A549 (cell line): Measurements from ENCODE around the gene SELENOP. TPM values are rescaled to one million over a fixed set of nuclear protein-coding genes. Genes with fewer than 3 reads are reported as not detected.

Experiments
- ATAC-seq, 2 experiments: fragments of 200-7000 bp in 1 of 2; fragments of >200 bp in 1 of 2; cut with Nextera tagmentation in 1 of 2; cut with Tn5 transposase in 1 of 2; 3 replicates each; pipeline versions ENCODE4 v1.8.0 to v1.9.1; 2018 to 2020; ENCODE audit warnings: mild to moderate bottlenecking in 1 of 2, moderate library complexity in 1 of 2
- CTCF ChIA-PET: fragments of 300-600 bp; sonication (Branson Sonifier 250); formaldehyde crosslinking; extraction: SDS; loops from one replicate; lab custom pipeline; 2021; ENCODE audit warnings: antibody characterized with exemption, inconsistent platforms; lab: Yijun Ruan, JAX
- POLR2A ChIA-PET: fragments of 350-600 bp; formaldehyde crosslinking; extraction: SDS; loops from one replicate; lab custom pipeline; 2021; ENCODE audit warnings: antibody characterized with exemption, inconsistent platforms; lab: Yijun Ruan, JAX
- DNase-seq, 2 experiments: peaks; one replicate each; pipeline versions ENCODE4 v3.0.0 to v3.0.0-alpha.2; 2011 to 2016; ENCODE audit warnings: low read depth in 1 of 2, low spot score in 1 of 2
- FAIRE-seq: peaks from 2 replicates; lab custom pipeline; 2011; peaks lifted over from hg19 to GRCh38; lab: Jason Lieb, UNC
- H3K27ac ChIP-seq, 2 experiments: fragments of >200 bp; sonication (Bioruptor Twin); formaldehyde crosslinking; 3 replicates each; pipeline ENCODE4 v1.5.1; 2016 to 2017
- H3K4me1 ChIP-seq: fragments of >200 bp; sonication (Bioruptor Twin); formaldehyde crosslinking; 3 replicates; pipeline ENCODE4 v1.6.1; 2016
- H3K4me2 ChIP-seq: fragments of >200 bp; sonication (Bioruptor Twin); formaldehyde crosslinking; 3 replicates; pipeline ENCODE4 v1.6.1; 2016
- H3K4me3 ChIP-seq: fragments of >200 bp; sonication (Bioruptor Twin); formaldehyde crosslinking; 3 replicates; pipeline ENCODE4 v1.5.1; 2016
- H3K9me3 ChIP-seq: fragments of >200 bp; sonication (Bioruptor Twin); formaldehyde crosslinking; 3 replicates; pipeline ENCODE4 v1.6.1; 2016
- CHD4 ChIP-seq: fragments of 200-600 bp; sonication (generic); IDR thresholded peaks from 2 replicates; pipeline ENCODE4 v1.6.1; 2016; ENCODE audit warnings: antibody characterized with exemption, mild to moderate bottlenecking, borderline replicate concordance
- EP300 ChIP-seq, 2 experiments: fragments of >200 bp; sonication (Bioruptor Twin); formaldehyde crosslinking; IDR thresholded peaks; 2 replicates in 1 of 2; 3 replicates in 1 of 2; pipeline ENCODE4 v1.6.1; 2016 to 2017
- ESRRA ChIP-seq: fragments of 150-350 bp; IDR thresholded peaks from 2 replicates; pipeline ENCODE4 v1.6.1; 2014; ENCODE audit warnings: mild to moderate bottlenecking, low read length, borderline replicate concordance
- HEYL ChIP-seq: fragments of 250-450 bp; sonication (Bioruptor Pico); IDR thresholded peaks from 2 replicates; pipeline ENCODE4 v1.8.0; 2021; ENCODE audit warnings: mild to moderate bottlenecking, moderate library complexity
- JUNB ChIP-seq: fragments of >200 bp; sonication (Bioruptor Twin); formaldehyde crosslinking; IDR thresholded peaks from 2 replicates; pipeline ENCODE4 v1.6.1; 2016
- KDM1A ChIP-seq: fragments of 200-600 bp; sonication (generic); IDR thresholded peaks from 2 replicates; pipeline ENCODE4 v1.6.1; 2016; ENCODE audit warnings: low read depth, mild to moderate bottlenecking
- KDM5A ChIP-seq: fragments of 200-600 bp; sonication (generic); IDR thresholded peaks from 2 replicates; pipeline ENCODE4 v1.6.1; 2016; ENCODE audit warnings: antibody characterized with exemption, mild to moderate bottlenecking
- MAFK ChIP-seq: fragments of 450-650 bp; IDR thresholded peaks from 2 replicates; pipeline ENCODE4 v1.6.1; 2014; ENCODE audit not compliant: partially characterized antibody
- MAZ ChIP-seq: fragments of 150-350 bp; IDR thresholded peaks from 2 replicates; pipeline ENCODE4 v1.6.1; 2014; ENCODE audit warnings: antibody characterized with exemption, low read depth, low read length, borderline replicate concordance
- MYC ChIP-seq: IDR thresholded peaks from 2 replicates; pipeline ENCODE4 v1.6.1; 2012; ENCODE audit warnings: mild to moderate bottlenecking, inconsistent platforms, low read length, improper control_type of control experiment, borderline replicate concordance
- NPAS2 ChIP-seq: fragments of 250-450 bp; sonication (Bioruptor Pico); IDR thresholded peaks from 2 replicates; pipeline ENCODE4 v1.8.0; 2022; ENCODE audit warnings: mild to moderate bottlenecking, moderate library complexity, borderline replicate concordance
- POLR2AphosphoS2 ChIP-seq: conservative IDR thresholded peaks from 2 replicates; pipeline ENCODE4 v1.6.1; 2012; ENCODE audit warnings: low read length, improper control_type of control experiment, inconsistent platforms
- RAD21 ChIP-seq, 2 experiments: fragments of >200 bp in 1 of 2; sonication (Bioruptor Twin) in 1 of 2; formaldehyde crosslinking in 1 of 2; IDR thresholded peaks in 1 of 2; conservative IDR thresholded peaks in 1 of 2; 2 replicates in 1 of 2; 3 replicates in 1 of 2; pipeline ENCODE4 v1.6.1; 2012 to 2018; ENCODE audit warnings: inconsistent platforms in 1 of 2
- RFX5 ChIP-seq: fragments of 450-650 bp; IDR thresholded peaks from 2 replicates; pipeline ENCODE4 v1.7.1; 2014; ENCODE audit warnings: antibody characterized with exemption, mild to moderate bottlenecking, moderate library complexity
- TP53 ChIP-seq: fragments of 250-450 bp; sonication (Bioruptor Pico); IDR thresholded peaks from 2 replicates; pipeline ENCODE4 v1.5.0; 2021; ENCODE audit warnings: mild to moderate bottlenecking, moderate library complexity
- ZFP36 ChIP-seq: fragments of 450-650 bp; IDR thresholded peaks from 2 replicates; pipeline ENCODE4 v1.6.1; 2014; ENCODE audit warnings: borderline replicate concordance; ENCODE audit not compliant: partially characterized antibody
- WGBS: methylation state at CpG from one replicate; pipeline ENCODE4 v1.1.6; 2017; ENCODE audit errors: missing lambda C conversion rate; 5-methylcytosine and 5-hydroxymethylcytosine counted together
- polyA plus RNA-seq, 4 experiments: library from polyadenylated mRNA; depleted of rRNA in 3 of 4; stranded (reverse); fragments of >200 nt; fragmentation: RNase III in 1 of 4; extraction: RNeasy Plus Mini Kit Qiagen cat#74134 plus additional on column Dnase treatment in 1 of 4; gene quantifications; 2 replicates in 3 of 4; 3 replicates in 1 of 4; pipeline ENCODE4 v1.2.3, GENCODE V29; 2011 to 2017
- TF ChIP-seq, protein P1 (sequence below): fragments of 250-450 bp; sonication (Bioruptor Pico); IDR thresholded peaks from 2 replicates; pipeline ENCODE4 v1.5.0; 2021; ENCODE audit warnings: mild to moderate bottlenecking, moderate library complexity, borderline replicate concordance
- TF ChIP-seq, protein P2 (sequence below): IDR thresholded peaks from 2 replicates; pipeline ENCODE4 v1.6.1; 2012
- TF ChIP-seq, protein P3 (sequence below): IDR thresholded peaks from 2 replicates; pipeline ENCODE4 v1.6.1; 2012; ENCODE audit warnings: low read depth, borderline replicate concordance
- TF ChIP-seq, protein P4 (sequence below): fragments of >200 bp; sonication (Bioruptor Twin); formaldehyde crosslinking; IDR thresholded peaks from 2 replicates; pipeline ENCODE4 v1.6.1; 2016
- TF ChIP-seq, protein P5 (sequence below): IDR thresholded peaks from 2 replicates; pipeline ENCODE4 v1.6.1; 2012
- TF ChIP-seq, protein P6 (sequence below): fragments of >200 bp; sonication (Bioruptor Twin); formaldehyde crosslinking; IDR thresholded peaks from 3 replicates; pipeline ENCODE4 v1.5.1; 2016
- TF ChIP-seq, protein P7 (sequence below): fragments of 150-350 bp; IDR thresholded peaks from 2 replicates; pipeline ENCODE4 v1.6.1; 2014; ENCODE audit warnings: low read depth, mild to moderate bottlenecking, low read length
- TF ChIP-seq, protein P8 (sequence below): fragments of 250-450 bp; sonication (Bioruptor Pico); IDR thresholded peaks from 2 replicates; pipeline ENCODE4 v1.5.0; 2020; ENCODE audit warnings: low read depth, mild to moderate bottlenecking, moderate library complexity

The SELENOP gene
- polyA plus RNA-seq, 2 of the 4 experiments (the other 2 are of a cell fraction), result 0.17 to 0.96 TPM

DNA sequence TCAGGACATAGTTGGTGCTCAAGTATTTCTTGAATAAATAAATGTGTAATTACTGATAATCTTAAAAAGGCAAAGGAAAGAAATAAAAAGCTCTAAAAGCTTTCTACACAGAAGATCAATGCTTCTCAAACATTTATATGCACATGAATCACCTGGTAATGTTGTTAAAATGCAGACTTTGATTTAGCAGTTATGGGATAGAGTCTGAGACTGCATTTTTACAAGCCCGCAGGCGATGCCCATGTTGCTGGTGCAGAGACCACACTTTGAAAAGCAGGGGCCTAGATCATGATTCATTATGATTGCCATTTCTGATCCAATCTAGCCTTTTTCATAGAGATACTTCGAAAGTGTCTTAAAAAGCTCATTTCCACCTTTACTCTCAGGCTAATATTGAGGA lies 58.6 kb downstream of the SELENOP start:
- Histone ChIP-seq H3K4me1 (no peaks in the 10 kb centered on the region), H3K27ac (no peak overlapping the region), H3K4me3 (no peak overlapping the region), H3K4me2 (no peak overlapping the region), H3K9me3 (no peaks in the 10 kb centered on the region)
- TF ChIP-seq KDM1A (no peak), KDM5A (no peak), NPAS2 (CRISPR knock-in tag) (no peak), RFX5 (no peak), JUNB (no peak), ESRRA (no peak), POLR2AphosphoS2 (no peak), HEYL (CRISPR knock-in tag) (no peak), MAZ (no peak), CHD4 (no peak), MYC (no peak), EP300 (IDR thresholded peaks at IDR 0.05) (no peak), MAFK (no peak)
- TF ChIP-seq, protein P1, sequence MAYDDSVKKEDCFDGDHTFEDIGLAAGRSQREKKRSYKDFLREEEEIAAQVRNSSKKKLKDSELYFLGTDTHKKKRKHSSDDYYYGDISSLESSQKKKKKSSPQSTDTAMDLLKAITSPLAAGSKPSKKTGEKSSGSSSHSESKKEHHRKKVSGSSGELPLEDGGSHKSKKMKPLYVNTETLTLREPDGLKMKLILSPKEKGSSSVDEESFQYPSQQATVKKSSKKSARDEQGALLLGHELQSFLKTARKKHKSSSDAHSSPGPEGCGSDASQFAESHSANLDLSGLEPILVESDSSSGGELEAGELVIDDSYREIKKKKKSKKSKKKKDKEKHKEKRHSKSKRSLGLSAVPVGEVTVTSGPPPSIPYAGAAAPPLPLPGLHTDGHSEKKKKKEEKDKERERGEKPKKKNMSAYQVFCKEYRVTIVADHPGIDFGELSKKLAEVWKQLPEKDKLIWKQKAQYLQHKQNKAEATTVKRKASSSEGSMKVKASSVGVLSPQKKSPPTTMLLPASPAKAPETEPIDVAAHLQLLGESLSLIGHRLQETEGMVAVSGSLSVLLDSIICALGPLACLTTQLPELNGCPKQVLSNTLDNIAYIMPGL (CRISPR knock-in tag), result no peak
- TF ChIP-seq, protein P2, sequence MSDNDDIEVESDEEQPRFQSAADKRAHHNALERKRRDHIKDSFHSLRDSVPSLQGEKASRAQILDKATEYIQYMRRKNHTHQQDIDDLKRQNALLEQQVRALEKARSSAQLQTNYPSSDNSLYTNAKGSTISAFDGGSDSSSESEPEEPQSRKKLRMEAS, result no peak
- TF ChIP-seq, protein P3, sequence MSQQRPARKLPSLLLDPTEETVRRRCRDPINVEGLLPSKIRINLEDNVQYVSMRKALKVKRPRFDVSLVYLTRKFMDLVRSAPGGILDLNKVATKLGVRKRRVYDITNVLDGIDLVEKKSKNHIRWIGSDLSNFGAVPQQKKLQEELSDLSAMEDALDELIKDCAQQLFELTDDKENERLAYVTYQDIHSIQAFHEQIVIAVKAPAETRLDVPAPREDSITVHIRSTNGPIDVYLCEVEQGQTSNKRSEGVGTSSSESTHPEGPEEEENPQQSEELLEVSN, result no peak
- TF ChIP-seq, protein P4, sequence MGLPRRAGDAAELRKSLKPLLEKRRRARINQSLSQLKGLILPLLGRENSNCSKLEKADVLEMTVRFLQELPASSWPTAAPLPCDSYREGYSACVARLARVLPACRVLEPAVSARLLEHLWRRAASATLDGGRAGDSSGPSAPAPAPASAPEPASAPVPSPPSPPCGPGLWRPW, result no peak
- TF ChIP-seq, protein P5, sequence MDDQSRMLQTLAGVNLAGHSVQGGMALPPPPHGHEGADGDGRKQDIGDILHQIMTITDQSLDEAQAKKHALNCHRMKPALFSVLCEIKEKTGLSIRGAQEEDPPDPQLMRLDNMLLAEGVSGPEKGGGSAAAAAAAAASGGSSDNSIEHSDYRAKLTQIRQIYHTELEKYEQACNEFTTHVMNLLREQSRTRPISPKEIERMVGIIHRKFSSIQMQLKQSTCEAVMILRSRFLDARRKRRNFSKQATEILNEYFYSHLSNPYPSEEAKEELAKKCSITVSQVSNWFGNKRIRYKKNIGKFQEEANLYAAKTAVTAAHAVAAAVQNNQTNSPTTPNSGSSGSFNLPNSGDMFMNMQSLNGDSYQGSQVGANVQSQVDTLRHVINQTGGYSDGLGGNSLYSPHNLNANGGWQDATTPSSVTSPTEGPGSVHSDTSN, result no peak
- TF ChIP-seq, protein P6, sequence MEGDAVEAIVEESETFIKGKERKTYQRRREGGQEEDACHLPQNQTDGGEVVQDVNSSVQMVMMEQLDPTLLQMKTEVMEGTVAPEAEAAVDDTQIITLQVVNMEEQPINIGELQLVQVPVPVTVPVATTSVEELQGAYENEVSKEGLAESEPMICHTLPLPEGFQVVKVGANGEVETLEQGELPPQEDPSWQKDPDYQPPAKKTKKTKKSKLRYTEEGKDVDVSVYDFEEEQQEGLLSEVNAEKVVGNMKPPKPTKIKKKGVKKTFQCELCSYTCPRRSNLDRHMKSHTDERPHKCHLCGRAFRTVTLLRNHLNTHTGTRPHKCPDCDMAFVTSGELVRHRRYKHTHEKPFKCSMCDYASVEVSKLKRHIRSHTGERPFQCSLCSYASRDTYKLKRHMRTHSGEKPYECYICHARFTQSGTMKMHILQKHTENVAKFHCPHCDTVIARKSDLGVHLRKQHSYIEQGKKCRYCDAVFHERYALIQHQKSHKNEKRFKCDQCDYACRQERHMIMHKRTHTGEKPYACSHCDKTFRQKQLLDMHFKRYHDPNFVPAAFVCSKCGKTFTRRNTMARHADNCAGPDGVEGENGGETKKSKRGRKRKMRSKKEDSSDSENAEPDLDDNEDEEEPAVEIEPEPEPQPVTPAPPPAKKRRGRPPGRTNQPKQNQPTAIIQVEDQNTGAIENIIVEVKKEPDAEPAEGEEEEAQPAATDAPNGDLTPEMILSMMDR, result no peak
- FAIRE-seq, result no peak
- ATAC-seq, result no peak
- no peak for DNase-seq
- CTCF ChIA-PET, result interaction anchor here (3.3 kb wide), 1 partner anchor 15 kb away, joined by 11 read pairs; no protein-coding TSS in a partner anchor
- 68% methylated on average over 3 of the region's 3 CpGs for WGBS
- POLR2A ChIA-PET, result no interaction called here

DNA sequence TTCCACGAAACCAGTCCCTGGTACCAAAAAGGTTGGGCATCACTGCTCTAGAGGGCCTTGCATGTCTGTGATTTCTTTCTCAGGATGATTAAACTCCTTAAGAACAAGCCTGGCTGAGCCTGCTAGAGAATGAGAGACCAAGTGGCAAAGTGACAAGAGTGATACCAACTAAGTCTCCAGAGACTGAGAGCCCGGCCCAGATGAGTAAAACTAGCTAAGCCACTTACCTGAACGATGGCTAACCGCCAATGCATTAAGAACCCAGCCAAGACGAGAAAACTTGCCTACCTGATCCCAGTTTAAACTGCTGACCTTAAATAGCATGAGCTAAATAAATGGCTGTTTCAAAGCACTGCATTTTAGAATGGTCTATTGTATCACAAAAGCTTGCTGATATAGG lies 60.6 kb downstream of the SELENOP start:
- no peak overlapping the region for H3K4me2 ChIP-seq
- no peak for TF ChIP-seq RAD21 (conservative IDR thresholded peaks at IDR 0.05 in 1 of 2, IDR thresholded peaks at IDR 0.05 in 1 of 2)
- no peak for TF ChIP-seq RFX5
- TF ChIP-seq, protein P5, result no peak
- TF ChIP-seq MYC, result no peak
- no peak for TF ChIP-seq KDM5A
- TF ChIP-seq, protein P7, sequence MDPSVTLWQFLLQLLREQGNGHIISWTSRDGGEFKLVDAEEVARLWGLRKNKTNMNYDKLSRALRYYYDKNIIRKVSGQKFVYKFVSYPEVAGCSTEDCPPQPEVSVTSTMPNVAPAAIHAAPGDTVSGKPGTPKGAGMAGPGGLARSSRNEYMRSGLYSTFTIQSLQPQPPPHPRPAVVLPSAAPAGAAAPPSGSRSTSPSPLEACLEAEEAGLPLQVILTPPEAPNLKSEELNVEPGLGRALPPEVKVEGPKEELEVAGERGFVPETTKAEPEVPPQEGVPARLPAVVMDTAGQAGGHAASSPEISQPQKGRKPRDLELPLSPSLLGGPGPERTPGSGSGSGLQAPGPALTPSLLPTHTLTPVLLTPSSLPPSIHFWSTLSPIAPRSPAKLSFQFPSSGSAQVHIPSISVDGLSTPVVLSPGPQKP, result no peak
- no peak for TF ChIP-seq TP53
- TF ChIP-seq, protein P8, sequence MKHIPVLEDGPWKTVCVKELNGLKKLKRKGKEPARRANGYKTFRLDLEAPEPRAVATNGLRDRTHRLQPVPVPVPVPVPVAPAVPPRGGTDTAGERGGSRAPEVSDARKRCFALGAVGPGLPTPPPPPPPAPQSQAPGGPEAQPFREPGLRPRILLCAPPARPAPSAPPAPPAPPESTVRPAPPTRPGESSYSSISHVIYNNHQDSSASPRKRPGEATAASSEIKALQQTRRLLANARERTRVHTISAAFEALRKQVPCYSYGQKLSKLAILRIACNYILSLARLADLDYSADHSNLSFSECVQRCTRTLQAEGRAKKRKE (CRISPR knock-in tag), result no peak
- TF ChIP-seq HEYL (CRISPR knock-in tag), result no peak
- no peak for TF ChIP-seq KDM1A
- TF ChIP-seq ZFP36, result no peak
- TF ChIP-seq, all 56 proteins: peak for 0
- Histone ChIP-seq H3K27ac (no peak overlapping the region), H3K9me3 (no peaks in the 10 kb centered on the region), H3K4me3 (no peak overlapping the region), H3K4me1 (no peaks in the 10 kb centered on the region)
- no peak for FAIRE-seq
- ChIA-PET POLR2A (no interaction called here), CTCF (interaction anchor here (1.2 to 3.3 kb wide), 3 partner anchors 14 to 139 kb away, joined by 3 to 11 read pairs (median 4); no protein-coding TSS in a partner anchor)
- no peak for DNase-seq
- WGBS, result 25% methylated on average over 5 of the region's 5 CpGs
- ATAC-seq, result no peak
